ENCODE data around the gene KDM6A.

DNA sequence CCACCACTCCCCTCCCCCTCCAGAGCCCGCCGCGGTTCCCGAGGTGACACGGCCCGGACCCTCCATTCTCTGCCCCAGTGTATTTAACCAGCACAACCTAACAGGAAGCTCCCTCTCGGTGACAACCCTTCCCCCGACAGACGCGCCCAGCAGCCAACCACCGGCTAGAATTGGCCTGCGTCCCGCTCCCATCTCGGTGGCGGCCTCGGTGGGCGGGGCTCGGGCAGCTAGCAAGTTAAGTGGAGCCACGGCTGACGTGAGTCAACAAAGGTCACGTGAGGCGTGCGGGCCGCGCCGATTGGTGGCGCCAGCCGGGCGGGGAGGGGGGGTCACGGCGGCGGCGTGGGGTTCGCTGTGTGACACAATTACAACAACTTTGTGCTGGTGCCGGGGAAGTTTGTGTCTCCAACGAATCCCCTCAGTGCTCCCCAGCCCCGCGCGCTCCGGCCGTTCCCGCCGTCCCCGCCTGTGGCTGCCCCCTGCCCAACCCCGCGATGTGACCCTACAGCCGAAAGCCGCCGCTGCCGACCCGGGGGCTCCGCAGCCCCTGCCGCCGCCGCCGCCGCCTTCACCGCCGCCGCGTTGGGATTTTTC, at the start of gene KDM6A:
- TF ChIP-seq CTCF (IDR thresholded peaks at IDR 0.05; ENCODE audit: poor library complexity, severe bottlenecking) (no peak), POLR2AphosphoS5 (IDR thresholded peaks at IDR 0.05) (peak; percentile 78), EZH2 (IDR thresholded peaks at IDR 0.05; ENCODE audit: borderline replicate concordance, insufficient read depth, low read length, poor library complexity, severe bottlenecking) (no peak), RAD21 (conservative IDR thresholded peaks at IDR 0.05) (no peak)

All from neural cell (in vitro differentiated cells).